GM18505 (cell line): ENCODE results near the gene SPDEF.

Source experiments
- ATAC-seq: cut with Tn5 transposase; IDR thresholded peaks from one replicate; pipeline ENCODE4 v1.9.1; 2021; ENCODE audit not compliant: unreplicated experiment
- POLR2A ChIP-seq: IDR thresholded peaks from 4 replicates; pipeline ENCODE4 v1.6.1; 2011; ENCODE audit warnings: borderline replicate concordance; ENCODE audit not compliant: insufficient read depth, insufficient read length; ENCODE audit errors: extremely low read depth

Gene SPDEF

DNA sequence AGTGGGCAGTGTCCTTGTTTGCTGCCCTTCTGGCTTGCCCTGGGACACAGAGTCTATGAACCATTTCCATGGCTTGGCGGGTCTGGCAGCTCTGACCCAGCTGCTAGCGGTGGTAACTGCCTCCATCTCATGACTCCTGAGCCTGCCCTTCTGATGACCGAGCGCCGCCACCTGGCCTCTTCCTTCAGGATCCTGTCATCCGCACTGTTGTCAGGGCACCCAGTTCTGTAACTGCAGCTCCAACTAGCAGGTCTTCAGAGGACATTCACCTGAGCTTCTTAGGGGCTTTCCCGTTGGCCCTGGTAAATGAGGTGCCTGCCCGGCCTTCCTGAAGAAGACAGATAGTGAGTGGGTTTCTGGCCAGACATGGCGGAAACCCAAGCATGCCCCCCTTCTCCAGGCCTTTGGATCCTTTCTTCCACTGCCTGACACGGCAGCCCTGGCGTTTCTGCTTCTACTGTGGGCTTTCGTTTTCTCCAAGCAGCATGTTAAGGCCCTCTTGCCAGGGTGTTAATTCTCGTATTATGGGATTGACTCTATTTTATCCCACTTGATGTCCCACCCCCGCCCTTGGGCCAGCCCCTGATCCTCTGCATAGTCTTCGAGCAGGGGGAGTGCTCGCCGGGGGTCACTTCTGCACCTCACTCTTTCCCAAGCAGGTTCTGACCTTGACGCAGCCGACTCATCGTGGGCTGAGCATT lies 65.6 kb downstream of the SPDEF start:
- ATAC-seq = no peak
- TF ChIP-seq POLR2A = no peak

DNA sequence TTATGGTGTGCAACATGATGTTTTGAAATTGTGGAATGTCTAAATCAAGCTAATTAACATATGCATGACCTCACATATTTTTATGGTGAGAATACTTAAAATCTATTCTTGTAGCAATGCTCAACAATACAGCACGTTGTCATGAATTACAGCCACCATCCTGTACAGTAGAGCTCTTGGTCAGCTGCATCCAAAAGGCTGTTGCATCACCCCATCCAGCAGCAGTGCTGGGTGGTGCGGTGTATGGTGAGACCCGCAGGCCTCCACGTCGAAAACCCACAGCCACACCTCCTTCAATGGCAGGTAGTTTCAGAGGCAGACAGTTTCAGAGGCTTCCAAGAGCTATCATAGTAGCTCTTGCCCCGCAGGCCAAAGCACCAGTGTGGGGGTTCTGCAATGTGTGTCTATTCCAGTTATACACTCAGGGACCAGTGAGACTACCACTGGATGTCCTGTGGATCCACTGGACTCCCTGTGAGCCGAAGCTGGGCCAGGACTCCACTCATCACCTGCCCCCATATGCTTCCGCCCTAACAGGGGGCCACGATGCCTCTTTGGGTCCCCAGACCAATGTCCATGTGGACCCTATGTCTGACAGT lies 66.8 kb downstream of the SPDEF start:
- no peak for ATAC-seq
- TF ChIP-seq POLR2A = no peak
